ENCODE measurements around the gene DDI1.

GRCh38 chr11:104033561-104033960 is 2.9 kb upstream of the DDI1 start:
- TF ChIP-seq CTCF (conservative IDR thresholded peaks at IDR 0.05; ENCODE audit: low read depth, low read length) (no peak), EZH2 (IDR thresholded peaks at IDR 0.05; ENCODE audit: low read length, unreplicated experiment) (no peak)

All from PC-3 (cell line).